NCI-H510A (cell line): Measurements from ENCODE around the gene ADRA2A.

Experiments
- DNase-seq: peaks from one replicate; lab custom pipeline; 2025; lab: John Stamatoyannopoulos, UW

ADRA2A gene

DNA sequence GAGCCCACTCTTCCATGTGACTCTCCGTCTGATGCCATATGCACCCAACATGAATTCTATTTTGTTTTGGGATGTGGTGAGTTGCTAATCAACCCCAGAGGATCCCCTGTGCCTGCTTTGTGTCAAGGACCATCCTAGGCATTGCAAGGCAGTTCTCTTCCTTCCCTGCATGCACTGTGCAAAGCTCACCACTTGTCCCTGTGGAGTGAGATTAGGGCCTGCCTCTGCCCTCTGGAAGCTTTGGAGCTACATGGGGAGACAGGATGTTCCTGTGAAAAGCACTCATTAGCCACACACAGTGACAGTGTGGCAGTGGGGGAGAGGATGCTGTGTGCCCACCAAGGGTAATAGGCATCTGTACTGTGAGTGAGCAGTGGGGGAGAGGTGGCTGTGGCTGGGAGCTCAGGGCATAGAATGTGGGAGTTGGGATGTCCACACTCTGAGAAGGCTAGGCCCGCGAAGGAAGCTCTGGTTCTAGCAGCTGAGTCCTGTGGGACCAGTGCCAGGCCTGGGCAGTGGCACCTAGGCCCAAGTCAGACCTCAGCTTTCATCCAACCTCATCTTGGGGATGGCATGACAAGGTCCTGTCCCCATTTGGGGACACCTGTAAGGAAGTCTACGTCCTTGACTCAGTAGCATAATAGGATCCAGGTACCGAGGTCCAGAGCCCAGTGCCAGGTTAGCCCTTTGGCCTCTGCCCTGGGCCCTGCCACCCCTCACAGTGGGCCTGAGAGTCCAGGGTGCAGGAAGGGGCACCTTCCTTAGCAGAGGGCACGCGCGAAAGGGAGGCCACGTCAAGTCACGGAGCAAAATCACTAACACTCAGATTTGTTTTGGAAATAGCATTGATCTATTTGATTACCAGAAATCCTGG is 6.6 kb downstream of the ADRA2A start:
- no peak for DNase-seq

DNA sequence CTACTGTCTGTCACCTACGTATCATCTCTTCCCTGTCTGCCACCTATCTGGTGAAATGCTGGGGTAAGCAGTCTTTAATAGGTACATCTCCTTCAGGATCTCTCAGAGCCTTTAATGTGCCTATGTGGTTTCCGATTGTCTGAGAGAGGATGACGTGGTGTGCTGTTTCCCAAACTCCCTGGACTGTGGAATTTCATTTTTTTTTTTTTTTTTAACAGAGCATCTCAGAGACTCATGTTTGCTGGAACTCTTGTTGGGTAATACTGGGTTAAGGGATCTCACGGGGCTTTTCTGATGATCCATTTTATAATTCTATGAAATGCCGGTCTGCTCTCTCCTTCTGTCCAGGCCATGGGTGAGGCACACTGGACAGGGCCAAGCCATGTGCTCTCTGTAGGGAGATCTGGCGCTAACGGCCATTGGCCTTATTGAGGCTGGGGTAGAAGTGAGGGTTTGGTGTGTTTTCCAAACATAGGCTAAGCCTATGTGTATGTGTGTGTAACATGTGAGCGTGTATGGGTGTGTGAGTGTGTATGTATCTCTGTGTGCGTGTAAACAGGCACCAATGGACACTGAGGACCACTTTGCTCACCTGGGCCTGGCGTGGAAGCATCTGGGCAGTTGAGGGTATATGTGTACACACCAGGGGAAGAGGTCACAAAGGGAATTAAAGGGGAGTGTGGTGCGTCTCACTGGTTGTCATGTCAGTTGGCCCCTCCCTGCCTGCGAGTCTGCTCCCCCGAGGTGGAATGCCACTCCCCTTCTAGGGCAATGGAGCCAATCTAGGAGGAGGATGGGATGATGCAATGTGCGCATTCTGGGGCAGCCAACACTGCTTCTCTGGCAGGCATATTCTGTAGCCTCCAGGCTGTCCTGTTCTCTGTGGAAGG is 7.8 kb downstream of the ADRA2A start:
- DNase-seq = no peak

DNA sequence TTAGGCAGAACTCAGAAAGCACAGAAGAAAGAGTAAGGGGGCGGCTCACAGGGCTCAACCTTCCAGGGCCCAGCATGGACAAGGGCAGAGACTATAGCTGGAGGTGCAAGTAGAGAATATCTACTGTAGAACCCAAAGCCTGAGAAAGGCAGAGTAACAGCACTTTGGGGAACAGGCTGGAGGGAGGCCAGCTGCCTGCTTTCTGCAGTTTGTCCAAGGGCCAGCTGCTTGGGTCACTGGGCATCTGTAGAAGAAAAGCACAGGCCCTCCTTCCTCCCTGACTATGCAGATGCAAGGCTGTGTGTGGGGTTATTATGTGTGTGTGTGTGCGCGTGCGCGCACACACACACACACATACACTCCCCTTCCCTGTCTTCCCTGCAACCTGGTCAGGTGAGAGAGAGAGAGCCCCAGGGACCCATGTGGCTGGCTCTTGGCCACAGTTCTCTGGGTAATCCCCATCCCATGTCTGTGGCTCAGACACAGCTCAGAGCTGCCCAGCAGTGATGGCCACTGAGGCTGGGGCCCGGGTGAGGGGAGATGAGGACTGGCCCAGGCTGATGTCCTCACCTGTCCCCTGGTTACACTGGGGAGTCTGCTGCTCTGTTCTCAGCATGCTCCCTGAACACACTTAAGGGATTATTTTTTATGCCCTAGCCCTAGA is 9.0 kb downstream of the ADRA2A start:
- DNase-seq = no peak

DNA sequence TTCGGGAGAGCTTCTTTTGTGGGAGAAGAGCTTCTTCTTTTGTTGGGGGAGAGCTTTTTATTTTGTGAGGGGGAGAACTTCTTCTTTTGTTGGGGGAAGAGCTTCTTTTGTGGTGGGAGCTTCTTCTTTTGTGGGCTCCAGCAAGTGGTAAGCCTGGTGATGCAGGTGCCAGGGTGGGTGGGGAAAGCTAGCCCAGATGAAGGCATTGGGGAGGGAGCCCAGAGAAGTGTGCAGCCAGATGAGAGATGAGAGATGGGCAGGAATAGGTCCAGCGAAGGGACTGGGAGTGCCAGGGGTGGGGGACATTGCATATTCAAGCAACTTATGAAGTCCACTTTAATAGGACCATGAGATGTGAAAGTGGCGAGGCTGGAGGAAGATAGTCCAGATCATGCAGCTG is 9.7 kb downstream of the ADRA2A start:
- DNase-seq = no peak

GRCh38 chr10:111087331-111087756 is 10.5 kb downstream of the ADRA2A start:
- no peak for DNase-seq

GRCh38 chr10:111087968-111088505 is 11.2 kb downstream of the ADRA2A start:
- no peak for DNase-seq

DNA sequence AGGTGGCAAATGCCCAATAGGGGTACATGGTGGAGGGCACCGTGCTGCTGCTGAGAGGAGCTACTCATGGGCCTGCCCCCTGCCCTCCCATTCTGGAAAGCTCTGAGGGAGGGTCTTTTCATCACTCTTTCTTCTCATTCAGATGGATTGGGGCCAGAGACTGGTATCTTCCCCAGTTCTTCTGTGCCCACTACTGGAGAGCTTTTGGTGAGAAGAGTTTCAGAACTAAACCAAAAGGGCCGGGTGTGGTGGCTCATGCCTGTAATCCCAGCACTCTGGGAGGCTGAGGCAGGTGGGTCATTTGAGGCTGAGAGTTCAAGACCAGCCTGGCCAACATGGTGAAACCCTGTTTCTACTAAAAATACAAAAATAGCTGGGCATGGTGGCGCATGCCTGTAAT is 12.5 kb downstream of the ADRA2A start:
- no peak for DNase-seq

GRCh38 chr10:111091833-111092232 is 15.0 kb downstream of the ADRA2A start:
- DNase-seq = no peak

GRCh38 chr10:111093741-111094380 is 17.0 kb downstream of the ADRA2A start:
- DNase-seq = no peak

- DNase-seq = no peak
Measured at GRCh38 chr10:111098679-111099437, 22.0 kb downstream of the ADRA2A start.

DNA sequence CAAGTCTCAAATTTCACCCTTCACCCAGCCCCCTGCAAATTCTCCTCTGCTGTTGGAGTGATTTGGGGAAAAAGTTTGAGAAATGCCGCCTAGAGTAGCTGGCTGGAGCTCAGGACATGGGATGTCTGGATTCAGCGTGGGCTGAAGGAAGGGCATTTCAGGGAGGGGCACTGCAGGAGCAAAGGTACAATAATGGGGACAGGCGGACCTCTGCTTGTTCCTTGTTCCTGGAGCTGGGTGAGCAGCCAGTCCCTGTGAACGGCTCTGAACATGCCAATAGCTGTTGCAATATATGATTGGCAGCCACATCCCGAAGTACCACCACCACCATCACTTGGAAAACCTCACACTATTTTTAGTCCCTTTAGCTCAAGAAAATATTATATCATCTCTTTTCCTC is 23.4 kb downstream of the ADRA2A start:
- DNase-seq = no peak

DNA sequence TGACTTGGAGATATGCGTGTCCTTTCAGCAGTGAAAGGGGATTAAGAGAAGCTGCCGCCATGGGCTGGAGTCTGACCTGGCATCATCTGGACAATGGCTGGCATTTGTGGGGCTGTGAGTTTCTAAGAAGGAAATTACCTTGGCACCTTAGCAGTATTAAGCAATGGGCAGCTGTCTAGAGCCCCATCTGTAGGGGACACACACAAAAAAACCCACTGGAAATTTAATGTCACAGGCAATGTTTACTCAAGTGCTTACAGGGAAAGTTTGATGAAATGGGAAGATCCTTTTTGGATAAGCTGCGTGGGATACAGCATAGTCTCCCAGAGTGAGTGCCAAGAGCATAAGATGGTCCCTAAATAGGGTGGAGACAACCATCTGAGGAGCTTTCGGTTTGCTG is 25.0 kb downstream of the ADRA2A start:
- no peak for DNase-seq

GRCh38 chr10:111102359-111102837 is 25.6 kb downstream of the ADRA2A start:
- DNase-seq = no peak

- no peak for DNase-seq
Measured at GRCh38 chr10:111103196-111103840, 26.5 kb downstream of the ADRA2A start.

DNA sequence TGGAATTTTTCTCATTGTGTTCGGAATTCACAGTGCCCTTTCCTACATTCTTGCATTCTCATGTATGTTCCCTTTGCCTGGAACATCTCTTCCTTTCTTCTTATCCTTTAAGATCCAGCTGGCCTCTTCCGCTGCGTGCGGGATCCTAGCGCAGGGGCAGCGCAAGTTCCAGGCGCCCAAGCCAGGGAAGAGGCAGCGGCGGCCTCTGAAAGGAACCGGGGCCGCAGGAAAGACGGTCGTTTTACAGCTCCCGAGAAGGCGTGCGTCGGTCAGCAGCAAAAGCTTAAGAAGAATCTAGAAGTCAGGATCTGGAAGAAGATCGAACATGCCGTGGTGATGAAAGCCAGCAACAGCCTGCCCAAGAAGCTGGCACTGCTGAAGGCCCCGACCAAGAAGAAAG is 28.0 kb downstream of the ADRA2A start:
- no peak for DNase-seq

DNA sequence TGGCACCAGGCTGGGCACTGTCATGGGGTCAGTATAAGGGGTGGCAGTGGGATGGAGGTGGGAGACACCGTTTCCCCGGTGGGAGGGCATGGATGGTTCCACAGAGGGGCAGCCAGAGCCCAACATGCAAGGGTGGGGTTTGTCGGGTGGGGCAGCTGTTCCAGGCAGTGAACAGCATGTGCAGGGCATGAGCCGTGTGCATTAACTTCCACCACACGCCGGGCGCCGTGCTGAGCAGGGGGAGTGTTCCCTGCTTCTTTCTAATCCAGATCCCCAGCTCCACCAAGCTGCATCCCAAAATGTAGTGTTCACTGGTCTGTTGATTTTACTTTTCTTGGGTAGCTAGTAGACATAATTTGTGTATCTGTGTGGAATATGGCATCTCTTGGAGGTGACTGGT is 29.3 kb downstream of the ADRA2A start:
- DNase-seq = no peak

- no peak for DNase-seq
Measured at GRCh38 chr10:111107023-111107422, 30.2 kb downstream of the ADRA2A start.

DNA sequence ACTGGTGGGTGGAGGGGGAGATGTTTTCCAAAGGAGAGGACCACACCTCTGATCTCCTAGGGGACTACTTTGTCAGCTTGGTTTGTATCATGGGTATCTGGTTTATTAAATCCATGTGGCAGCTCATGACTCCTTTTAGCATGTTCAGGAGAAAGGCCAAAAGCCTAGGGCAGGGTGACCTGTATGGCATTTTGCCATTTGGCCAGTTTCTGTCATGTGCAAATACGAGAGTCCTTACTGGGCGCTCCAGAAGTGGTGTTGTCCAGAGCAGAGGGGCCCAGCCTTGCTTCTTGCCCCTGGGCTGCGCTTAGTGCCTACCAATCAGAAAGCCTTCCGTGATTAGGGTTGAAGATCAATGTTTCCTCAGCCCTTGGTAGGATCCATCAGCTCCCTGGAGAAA is 31.0 kb downstream of the ADRA2A start:
- no peak for DNase-seq

GRCh38 chr10:111108441-111108840 is 31.6 kb downstream of the ADRA2A start:
- no peak for DNase-seq
